Stomach (tissue), 4 donors: ENCODE results near the gene ZNF385C.

Experiments
- CTCF ChIP-seq, 7 experiments: fragments of 450-650 bp in 4 of 7; fragments of 200-600 bp in 3 of 7; sonication (generic) in 3 of 7; IDR thresholded peaks; one replicate each; pipeline ENCODE4 v1.5.1; 2016 to 2019; ENCODE audit warnings: antibody characterized with exemption in 7 of 7, control low read depth in 2 of 7, mild to moderate bottlenecking in 1 of 7
- EP300 ChIP-seq: sonication (generic); formaldehyde crosslinking; IDR thresholded peaks from one replicate; pipeline ENCODE4 v1.6.1; 2017; ENCODE audit warnings: antibody characterized with exemption
- POLR2A ChIP-seq, 4 donors: fragments of 450-650 bp; IDR thresholded peaks; one replicate each; pipeline ENCODE4 v1.6.1; 2016; ENCODE audit warnings: antibody characterized with exemption in 4 of 4, control low read depth in 2 of 4, mild to moderate bottlenecking in 1 of 4, moderate library complexity in 1 of 4
- POLR2AphosphoS5 ChIP-seq, 3 donors: sonication (generic); formaldehyde crosslinking; IDR thresholded peaks; one replicate each; pipeline ENCODE4 v1.6.1; 2016; ENCODE audit warnings: antibody characterized with exemption in 3 of 3

GRCh38 chr17:42107124-42107523 is 8.9 kb upstream of the ZNF385C start:
- no peak for TF ChIP-seq EP300
- no peak for TF ChIP-seq POLR2AphosphoS5 (IDR thresholded peaks at IDR 0.05)
- no peak for TF ChIP-seq CTCF (IDR thresholded peaks at IDR 0.05)
- no peak for TF ChIP-seq POLR2A (IDR thresholded peaks at IDR 0.05)
